PC-9 (cell line): Measurements from ENCODE around the gene AKAP13.

Experiments used
- CTCF ChIP-seq: fragments of 200-600 bp; sonication (generic); conservative IDR thresholded peaks from 2 replicates; pipeline ENCODE4 v1.6.1; 2017; ENCODE audit warnings: mixed run types, antibody characterized with exemption, mild to moderate bottlenecking, moderate library complexity
- EZH2 ChIP-seq: fragments of 200-600 bp; sonication (generic); IDR thresholded peaks from 2 replicates; pipeline ENCODE4 v1.8.0; 2017; ENCODE audit warnings: antibody characterized with exemption, low read depth

GRCh38 chr15:85493260-85493659, 112.9 kb downstream of the AKAP13 start:
- TF ChIP-seq CTCF = no peak
- TF ChIP-seq EZH2 = no peak
